ENCODE results near the gene PSMG4. TPM values are rescaled to one million over a fixed set of nuclear protein-coding genes. Genes with fewer than 3 reads are reported as not detected.

Gene PSMG4
- total RNA-seq, 2 experiments from 2014 or later: 26.8 to 29.1 TPM

- H3K4me1 Mint-ChIP-seq: peaks cover 15% of the 10 kb centered on the region
- no peaks in the 10 kb centered on the region for H3K36me3 Mint-ChIP-seq
- peaks cover 29% of the 10 kb centered on the region for H3K27me3 Mint-ChIP-seq
- POLR2A ChIA-PET: interaction anchor here (0.8 kb wide), 1 partner anchor 9 kb away, joined by 5 read pairs; no protein-coding TSS in a partner anchor
- H3K4me3 Mint-ChIP-seq: peak overlapping the region; percentile 43
- H3K27ac Mint-ChIP-seq: no peak overlapping the region
- ATAC-seq (ENCODE audit: low read depth) (peak; percentile 90), DNase-seq (peak; percentile 82)
- no peaks in the 10 kb centered on the region for H3K9me3 Mint-ChIP-seq
These were observed 7.1 kb upstream of the PSMG4 start for GRCh38 chr6:3251462-3252314.

GRCh38 chr6:3252369-3252768 lies 6.4 kb upstream of the PSMG4 start:
- H3K27ac Mint-ChIP-seq: peak overlapping the region; percentile 28
- H3K4me3 Mint-ChIP-seq: no peak overlapping the region
- no peaks in the 10 kb centered on the region for H3K36me3 Mint-ChIP-seq
- peaks cover 34% of the 10 kb centered on the region for H3K27me3 Mint-ChIP-seq
- H3K9me3 Mint-ChIP-seq: no peaks in the 10 kb centered on the region
- ATAC-seq (ENCODE audit: low read depth) (no peak), DNase-seq (no peak)
- POLR2A ChIA-PET: no interaction called here
- H3K4me1 Mint-ChIP-seq: peaks cover 15% of the 10 kb centered on the region

- Mint-ChIP-seq H3K27me3 (peaks cover 36% of the 10 kb centered on the region), H3K27ac (no peak overlapping the region), H3K9me3 (no peaks in the 10 kb centered on the region), H3K4me1 (peaks cover 14% of the 10 kb centered on the region), H3K4me3 (no peak overlapping the region), H3K36me3 (no peaks in the 10 kb centered on the region)
- POLR2A ChIA-PET: no interaction called here
- ATAC-seq (ENCODE audit: low read depth) (no peak), DNase-seq (no peak)
These were observed 5.7 kb upstream of the PSMG4 start for GRCh38 chr6:3252861-3253596.

- POLR2A ChIA-PET: no interaction called here
- Mint-ChIP-seq H3K36me3 (no peaks in the 10 kb centered on the region), H3K4me3 (no peak overlapping the region), H3K27ac (no peak overlapping the region), H3K27me3 (peaks cover 34% of the 10 kb centered on the region), H3K4me1 (peaks cover 13% of the 10 kb centered on the region), H3K9me3 (no peaks in the 10 kb centered on the region)
- ATAC-seq (ENCODE audit: low read depth) (no peak), DNase-seq (no peak)
These were observed 5.2 kb upstream of the PSMG4 start for GRCh38 chr6:3253597-3253961.

- POLR2A ChIA-PET: interaction anchor here (1.0 to 1.9 kb wide), 2 partner anchors 268 to 763 kb away, joined by 3 to 7 read pairs; a partner anchor contains a TSS
- Mint-ChIP-seq H3K27ac (no peak overlapping the region), H3K9me3 (no peaks in the 10 kb centered on the region), H3K27me3 (peaks cover 20% of the 10 kb centered on the region), H3K4me3 (no peak overlapping the region), H3K36me3 (peaks cover 5% of the 10 kb centered on the region), H3K4me1 (peaks cover 25% of the 10 kb centered on the region)
- DNase-seq (no peak), ATAC-seq (ENCODE audit: low read depth) (no peak)
These were observed 546 bp upstream of the PSMG4 start for GRCh38 chr6:3258201-3258600.

GRCh38 chr6:3259491-3259958 lies 778 bp downstream of the PSMG4 start:
- DNase-seq: peak; percentile 58
- H3K4me1 Mint-ChIP-seq: peaks cover 31% of the 10 kb centered on the region
- POLR2A ChIA-PET: interaction anchor here (0.8 to 2.0 kb wide), 7 partner anchors 97 to 758 kb away, joined by 3 to 7 read pairs (median 5); partner anchors contain the start of genes BPHL and RIPK1
- peaks cover 20% of the 10 kb centered on the region for H3K27me3 Mint-ChIP-seq
- peak overlapping the region; percentile 93 for H3K4me3 Mint-ChIP-seq
- H3K27ac Mint-ChIP-seq: peak overlapping the region; percentile 92
- no peaks in the 10 kb centered on the region for H3K9me3 Mint-ChIP-seq
- ATAC-seq (ENCODE audit: low read depth): peak; percentile 51
- H3K36me3 Mint-ChIP-seq: peaks cover 5% of the 10 kb centered on the region

- Mint-ChIP-seq H3K4me3 (peak overlapping the region; percentile 93), H3K27me3 (peaks cover 15% of the 10 kb centered on the region), H3K27ac (no peak overlapping the region), H3K9me3 (no peaks in the 10 kb centered on the region), H3K4me1 (peaks cover 31% of the 10 kb centered on the region), H3K36me3 (peaks cover 10% of the 10 kb centered on the region)
- no peak for ATAC-seq (ENCODE audit: low read depth)
- POLR2A ChIA-PET: interaction anchor here (0.6 to 2.0 kb wide), 8 partner anchors 9 to 758 kb away, joined by 4 to 7 read pairs (median 5); partner anchors contain the start of genes BPHL and RIPK1
- DNase-seq: no peak
These were observed 1.5 kb downstream of the PSMG4 start for GRCh38 chr6:3260296-3260695.

- Mint-ChIP-seq H3K27ac (no peak overlapping the region), H3K36me3 (peaks cover 10% of the 10 kb centered on the region), H3K9me3 (no peaks in the 10 kb centered on the region), H3K4me1 (peaks cover 31% of the 10 kb centered on the region), H3K27me3 (peaks cover 11% of the 10 kb centered on the region), H3K4me3 (peak overlapping the region; percentile 93)
- POLR2A ChIA-PET: interaction anchor here (0.6 to 2.0 kb wide), 3 partner anchors 10 to 185 kb away, joined by 4 to 6 read pairs (median 5); partner anchors contain the start of gene BPHL
- DNase-seq (no peak), ATAC-seq (ENCODE audit: low read depth) (no peak)
These were observed 2.2 kb downstream of the PSMG4 start for GRCh38 chr6:3260772-3261517.

- no peak for ATAC-seq (ENCODE audit: low read depth)
- no peak for DNase-seq
- POLR2A ChIA-PET: no interaction called here
- Mint-ChIP-seq H3K27ac (no peak overlapping the region), H3K4me3 (peak overlapping the region; percentile 93), H3K27me3 (peaks cover 11% of the 10 kb centered on the region), H3K36me3 (peaks cover 10% of the 10 kb centered on the region), H3K9me3 (no peaks in the 10 kb centered on the region), H3K4me1 (peaks cover 31% of the 10 kb centered on the region)
These were observed 2.7 kb downstream of the PSMG4 start for GRCh38 chr6:3261518-3261820.

- H3K27me3 Mint-ChIP-seq: peaks cover 8% of the 10 kb centered on the region
- DNase-seq: no peak
- peaks cover 10% of the 10 kb centered on the region for H3K36me3 Mint-ChIP-seq
- no peak overlapping the region for H3K4me3 Mint-ChIP-seq
- H3K9me3 Mint-ChIP-seq: no peaks in the 10 kb centered on the region
- no peak overlapping the region for H3K27ac Mint-ChIP-seq
- ATAC-seq (ENCODE audit: low read depth): no peak
- peaks cover 31% of the 10 kb centered on the region for H3K4me1 Mint-ChIP-seq
- POLR2A ChIA-PET: interaction anchor here (0.9 kb wide), 1 partner anchor 12 kb away, joined by 3 read pairs; no protein-coding TSS in a partner anchor
These were observed 3.2 kb downstream of the PSMG4 start for GRCh38 chr6:3261921-3262320.

GRCh38 chr6:3263096-3263495 lies 4.3 kb downstream of the PSMG4 start:
- Mint-ChIP-seq H3K4me3 (no peak overlapping the region), H3K27ac (no peak overlapping the region), H3K9me3 (no peaks in the 10 kb centered on the region), H3K36me3 (peaks cover 10% of the 10 kb centered on the region), H3K27me3 (no peaks in the 10 kb centered on the region), H3K4me1 (peaks cover 33% of the 10 kb centered on the region)
- ATAC-seq (ENCODE audit: low read depth): no peak
- POLR2A ChIA-PET: interaction anchor here (0.8 kb wide), 1 partner anchor 199 kb away, joined by 3 read pairs; no protein-coding TSS in a partner anchor
- DNase-seq: no peak

- no peak overlapping the region for H3K4me3 Mint-ChIP-seq
These were observed 5.6 kb downstream of the PSMG4 start for GRCh38 chr6:3264356-3264755.

GRCh38 chr6:3265671-3266070 lies 6.9 kb downstream of the PSMG4 start:
- H3K4me3 Mint-ChIP-seq: no peak overlapping the region
- POLR2A ChIA-PET: no interaction called here
- ATAC-seq (ENCODE audit: low read depth) (no peak), DNase-seq (no peak)
- H3K4me1 Mint-ChIP-seq: peaks cover 26% of the 10 kb centered on the region
- no peaks in the 10 kb centered on the region for H3K9me3 Mint-ChIP-seq
- H3K36me3 Mint-ChIP-seq: peaks cover 11% of the 10 kb centered on the region
- no peaks in the 10 kb centered on the region for H3K27me3 Mint-ChIP-seq
- no peak overlapping the region for H3K27ac Mint-ChIP-seq

More at GRCh38 chr6:3264356-3264755, 5.6 kb downstream of the PSMG4 start:
- Mint-ChIP-seq H3K4me1 (peaks cover 33% of the 10 kb centered on the region), H3K27me3 (no peaks in the 10 kb centered on the region), H3K36me3 (peaks cover 12% of the 10 kb centered on the region), H3K9me3 (no peaks in the 10 kb centered on the region), H3K27ac (no peak overlapping the region)
- POLR2A ChIA-PET: no interaction called here
- DNase-seq: no peak
- ATAC-seq (ENCODE audit: low read depth): no peak
